ENCODE data around the gene ENOX1.

ENOX1 gene

GRCh38 chr13:43596924-43597598, 189.7 kb downstream of the ENOX1 start:
- H3K27ac Mint-ChIP-seq: no peak overlapping the region
- no peaks in the 10 kb centered on the region for H3K9me3 Mint-ChIP-seq
- DNase-seq: no peak
- H3K4me1 Mint-ChIP-seq (ENCODE audit: low read depth): peaks cover 10% of the 10 kb centered on the region
- no peaks in the 10 kb centered on the region for H3K36me3 Mint-ChIP-seq (ENCODE audit: low read depth)
- no peaks in the 10 kb centered on the region for H3K27me3 Mint-ChIP-seq
- H3K4me3 Mint-ChIP-seq: no peak overlapping the region

DNA sequence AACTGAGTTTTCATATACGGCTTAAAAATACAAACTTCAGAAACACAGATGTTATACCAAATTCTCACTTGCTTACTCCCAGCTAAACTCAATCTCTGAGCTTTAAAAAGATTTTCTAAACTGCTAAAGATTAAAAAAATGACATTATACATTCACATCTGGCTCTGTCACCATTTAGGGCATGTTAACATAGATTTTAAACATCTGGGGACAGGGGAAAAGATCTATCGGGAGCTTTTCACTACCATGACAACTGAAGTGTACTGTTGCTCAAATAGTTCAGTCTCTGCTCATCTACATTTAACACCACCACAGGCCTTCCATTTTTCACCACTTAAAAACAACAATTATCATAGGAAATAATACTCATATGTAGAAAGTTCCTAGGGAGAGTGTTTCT, 190.8 kb downstream of the ENOX1 start:
- H3K27me3 Mint-ChIP-seq: no peaks in the 10 kb centered on the region
- no peaks in the 10 kb centered on the region for H3K9me3 Mint-ChIP-seq
- peaks cover 10% of the 10 kb centered on the region for H3K4me1 Mint-ChIP-seq (ENCODE audit: low read depth)
- no peak overlapping the region for H3K27ac Mint-ChIP-seq
- no peaks in the 10 kb centered on the region for H3K36me3 Mint-ChIP-seq (ENCODE audit: low read depth)
- no peak for DNase-seq
- no peak overlapping the region for H3K4me3 Mint-ChIP-seq

DNA sequence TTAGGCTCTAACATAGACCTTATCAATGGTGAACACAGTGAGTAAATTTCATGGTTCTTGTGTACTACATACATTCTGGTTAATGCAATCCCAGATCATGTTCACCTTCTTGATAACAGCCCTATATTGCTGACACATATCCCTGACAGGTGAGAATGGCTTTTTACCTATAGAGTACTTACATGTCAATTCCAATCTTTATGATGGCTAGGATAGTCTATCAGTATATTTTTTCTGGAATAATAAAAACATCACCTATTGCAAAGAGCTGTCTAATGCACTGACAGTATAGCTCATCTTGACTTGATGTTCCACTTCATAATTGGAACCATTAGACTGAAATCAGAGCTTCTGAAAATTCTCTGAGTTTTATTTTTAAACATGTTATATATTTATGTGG, 199.4 kb downstream of the ENOX1 start:
- Mint-ChIP-seq H3K9me3 (no peaks in the 10 kb centered on the region), H3K27me3 (peaks cover 13% of the 10 kb centered on the region), H3K4me3 (no peak overlapping the region), H3K27ac (no peak overlapping the region), H3K4me1 (ENCODE audit: low read depth) (no peaks in the 10 kb centered on the region), H3K36me3 (ENCODE audit: low read depth) (no peaks in the 10 kb centered on the region)
- DNase-seq: no peak

DNA sequence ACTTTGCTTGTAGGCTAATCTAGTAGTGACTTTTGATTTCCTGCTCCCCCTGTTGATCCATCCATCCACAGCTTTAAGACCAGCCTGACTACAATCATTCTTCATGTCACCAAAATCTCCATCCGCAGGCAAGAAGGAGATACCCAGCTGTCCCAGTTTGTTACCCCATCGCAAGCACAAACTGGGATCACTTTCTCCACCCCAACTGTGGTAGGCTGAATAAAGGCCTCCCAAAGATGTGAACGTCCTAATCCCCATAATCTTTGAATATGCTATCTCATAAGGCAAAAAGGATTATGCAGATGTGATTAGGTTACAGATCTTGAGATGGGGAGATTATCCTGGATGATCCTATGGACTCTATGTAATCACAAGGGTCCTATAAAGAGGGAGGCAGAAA, 202.0 kb downstream of the ENOX1 start:
- Mint-ChIP-seq H3K9me3 (no peaks in the 10 kb centered on the region), H3K36me3 (ENCODE audit: low read depth) (no peaks in the 10 kb centered on the region), H3K4me3 (no peak overlapping the region), H3K27me3 (peaks cover 15% of the 10 kb centered on the region), H3K27ac (no peak overlapping the region), H3K4me1 (ENCODE audit: low read depth) (no peaks in the 10 kb centered on the region)
- DNase-seq: no peak

DNA sequence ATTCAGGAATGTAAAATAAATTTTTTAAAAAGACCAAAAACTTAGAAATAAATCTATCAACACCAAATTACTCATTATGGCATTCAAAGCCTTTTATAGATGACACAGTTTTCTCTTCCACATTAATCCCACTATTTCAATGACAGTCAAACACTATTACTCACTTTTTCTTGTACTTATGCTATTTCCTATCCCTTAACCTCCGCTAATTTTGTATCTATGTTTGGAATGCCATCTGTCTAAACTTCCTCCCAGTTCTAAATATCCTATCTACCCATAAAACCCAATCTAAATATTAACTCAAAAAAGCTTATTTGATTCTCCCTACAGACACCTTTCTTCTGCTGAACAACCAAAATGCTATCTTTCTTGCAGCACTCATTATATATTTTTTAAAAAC, 203.5 kb downstream of the ENOX1 start:
- no peak for DNase-seq
- Mint-ChIP-seq H3K4me1 (ENCODE audit: low read depth) (no peaks in the 10 kb centered on the region), H3K27me3 (peaks cover 12% of the 10 kb centered on the region), H3K36me3 (ENCODE audit: low read depth) (no peaks in the 10 kb centered on the region), H3K27ac (no peak overlapping the region), H3K9me3 (no peaks in the 10 kb centered on the region), H3K4me3 (no peak overlapping the region)

DNA sequence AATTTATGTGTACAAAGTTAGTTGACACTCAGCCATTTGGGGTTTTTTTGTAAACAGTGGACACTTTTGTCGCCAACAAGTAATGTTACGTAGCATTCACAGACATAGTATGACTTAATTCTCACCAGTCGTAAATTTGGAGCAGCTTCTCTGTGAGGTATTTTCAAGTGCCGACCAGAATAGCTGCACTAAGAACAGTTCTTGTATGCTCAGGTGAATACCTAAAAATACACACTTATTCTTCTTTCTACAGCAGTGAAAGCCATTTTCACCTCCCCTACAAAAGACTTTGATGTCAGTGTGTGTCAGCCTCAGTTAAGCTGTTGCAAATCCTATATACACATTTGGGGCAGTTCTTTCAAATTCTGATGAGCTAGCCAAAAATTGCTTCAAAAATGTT, 206.5 kb downstream of the ENOX1 start:
- Mint-ChIP-seq H3K27me3 (peaks cover 13% of the 10 kb centered on the region), H3K36me3 (ENCODE audit: low read depth) (no peaks in the 10 kb centered on the region), H3K4me3 (no peak overlapping the region), H3K9me3 (peaks cover 2% of the 10 kb centered on the region), H3K27ac (no peak overlapping the region), H3K4me1 (ENCODE audit: low read depth) (no peaks in the 10 kb centered on the region)
- DNase-seq: no peak

DNA sequence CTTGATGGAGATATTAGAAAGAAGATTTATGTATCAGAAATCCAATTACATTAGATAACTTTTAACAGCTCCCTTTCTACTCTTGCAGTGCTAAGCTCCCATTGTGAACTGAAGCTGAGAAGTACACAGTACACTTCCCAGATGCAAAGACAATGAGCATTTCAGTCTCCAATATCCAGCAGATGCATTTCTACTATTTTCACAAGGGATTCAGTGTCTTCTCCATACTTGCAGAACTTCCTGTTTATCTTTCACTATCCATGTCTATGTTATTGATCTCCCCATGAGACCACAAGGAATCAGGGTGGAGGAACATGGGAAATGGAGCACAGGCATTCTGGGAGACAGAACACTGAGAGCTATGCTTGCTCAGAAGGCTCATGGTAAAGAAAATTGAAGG, 207.5 kb downstream of the ENOX1 start:
- H3K36me3 Mint-ChIP-seq (ENCODE audit: low read depth): no peaks in the 10 kb centered on the region
- H3K4me3 Mint-ChIP-seq: no peak overlapping the region
- H3K9me3 Mint-ChIP-seq: peaks cover 2% of the 10 kb centered on the region
- H3K27ac Mint-ChIP-seq: no peak overlapping the region
- no peak for DNase-seq
- peaks cover 16% of the 10 kb centered on the region for H3K27me3 Mint-ChIP-seq
- peaks cover 3% of the 10 kb centered on the region for H3K4me1 Mint-ChIP-seq (ENCODE audit: low read depth)

GRCh38 chr13:43574605-43575004, 212.2 kb downstream of the ENOX1 start:
- Mint-ChIP-seq H3K36me3 (ENCODE audit: low read depth) (no peaks in the 10 kb centered on the region), H3K4me1 (ENCODE audit: low read depth) (peaks cover 3% of the 10 kb centered on the region), H3K27me3 (peaks cover 16% of the 10 kb centered on the region), H3K27ac (no peak overlapping the region), H3K4me3 (no peak overlapping the region), H3K9me3 (peaks cover 2% of the 10 kb centered on the region)
- no peak for DNase-seq

- Mint-ChIP-seq H3K4me3 (no peak overlapping the region), H3K27me3 (peaks cover 16% of the 10 kb centered on the region), H3K4me1 (ENCODE audit: low read depth) (peaks cover 3% of the 10 kb centered on the region), H3K36me3 (ENCODE audit: low read depth) (no peaks in the 10 kb centered on the region), H3K9me3 (peaks cover 2% of the 10 kb centered on the region), H3K27ac (no peak overlapping the region)
- DNase-seq: no peak
Measured at GRCh38 chr13:43573802-43574514, 212.8 kb downstream of the ENOX1 start.

GRCh38 chr13:43573361-43573740, 213.4 kb downstream of the ENOX1 start:
- Mint-ChIP-seq H3K27ac (no peak overlapping the region), H3K9me3 (peaks cover 2% of the 10 kb centered on the region), H3K4me3 (no peak overlapping the region), H3K36me3 (ENCODE audit: low read depth) (no peaks in the 10 kb centered on the region), H3K4me1 (ENCODE audit: low read depth) (peaks cover 3% of the 10 kb centered on the region), H3K27me3 (peaks cover 16% of the 10 kb centered on the region)
- no peak for DNase-seq

GRCh38 chr13:43572656-43573360, 214.0 kb downstream of the ENOX1 start:
- H3K27me3 Mint-ChIP-seq: peaks cover 16% of the 10 kb centered on the region
- DNase-seq: no peak
- no peak overlapping the region for H3K4me3 Mint-ChIP-seq
- H3K36me3 Mint-ChIP-seq (ENCODE audit: low read depth): no peaks in the 10 kb centered on the region
- H3K9me3 Mint-ChIP-seq: peaks cover 2% of the 10 kb centered on the region
- H3K27ac Mint-ChIP-seq: no peak overlapping the region
- H3K4me1 Mint-ChIP-seq (ENCODE audit: low read depth): peaks cover 3% of the 10 kb centered on the region

DNA sequence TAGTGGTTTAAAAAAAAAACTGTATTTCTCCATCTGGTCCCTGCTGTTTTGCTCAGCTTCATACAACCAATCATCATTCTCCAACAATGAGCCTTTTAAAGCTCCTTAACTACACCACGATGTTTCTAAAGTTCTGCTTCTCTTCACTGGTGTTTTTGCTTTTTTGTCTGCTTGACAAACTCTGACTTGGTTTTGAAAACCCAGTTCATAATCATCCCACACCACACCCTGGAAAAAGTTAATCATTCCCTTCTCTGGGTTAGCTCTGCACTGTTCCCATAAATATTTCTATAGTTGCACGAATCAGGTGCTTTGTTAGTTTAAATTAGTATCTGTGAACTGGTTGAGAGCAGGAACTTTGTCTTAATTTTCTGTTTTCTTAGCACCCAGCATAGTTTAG, 217.1 kb downstream of the ENOX1 start:
- H3K27me3 Mint-ChIP-seq: peaks cover 9% of the 10 kb centered on the region
- H3K4me1 Mint-ChIP-seq (ENCODE audit: low read depth): peaks cover 2% of the 10 kb centered on the region
- H3K9me3 Mint-ChIP-seq: no peaks in the 10 kb centered on the region
- no peak for DNase-seq
- no peak overlapping the region for H3K27ac Mint-ChIP-seq
- H3K36me3 Mint-ChIP-seq (ENCODE audit: low read depth): no peaks in the 10 kb centered on the region
- no peak overlapping the region for H3K4me3 Mint-ChIP-seq

DNA sequence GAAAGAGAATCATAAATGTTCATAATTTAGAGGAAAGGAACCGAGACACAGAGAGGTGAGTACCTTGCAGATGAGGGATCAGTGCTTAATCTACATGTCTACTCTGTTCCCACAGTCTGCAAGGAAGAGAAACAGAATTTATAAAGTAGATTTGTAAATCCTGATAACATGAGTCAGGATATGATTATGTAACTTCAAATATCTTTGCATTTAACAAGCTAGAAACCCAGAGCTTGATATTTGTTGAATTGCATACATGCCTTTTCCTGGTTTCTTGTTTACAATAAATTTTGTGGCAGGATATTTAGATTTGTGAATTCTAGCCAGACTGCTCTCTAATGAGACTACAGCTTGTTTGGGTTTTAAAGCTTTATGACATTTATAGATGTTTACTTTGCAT, 219.2 kb downstream of the ENOX1 start:
- H3K36me3 Mint-ChIP-seq (ENCODE audit: low read depth): no peaks in the 10 kb centered on the region
- H3K27me3 Mint-ChIP-seq: peaks cover 9% of the 10 kb centered on the region
- DNase-seq: no peak
- no peak overlapping the region for H3K27ac Mint-ChIP-seq
- H3K4me3 Mint-ChIP-seq: no peak overlapping the region
- H3K4me1 Mint-ChIP-seq (ENCODE audit: low read depth): no peaks in the 10 kb centered on the region
- H3K9me3 Mint-ChIP-seq: no peaks in the 10 kb centered on the region

DNA sequence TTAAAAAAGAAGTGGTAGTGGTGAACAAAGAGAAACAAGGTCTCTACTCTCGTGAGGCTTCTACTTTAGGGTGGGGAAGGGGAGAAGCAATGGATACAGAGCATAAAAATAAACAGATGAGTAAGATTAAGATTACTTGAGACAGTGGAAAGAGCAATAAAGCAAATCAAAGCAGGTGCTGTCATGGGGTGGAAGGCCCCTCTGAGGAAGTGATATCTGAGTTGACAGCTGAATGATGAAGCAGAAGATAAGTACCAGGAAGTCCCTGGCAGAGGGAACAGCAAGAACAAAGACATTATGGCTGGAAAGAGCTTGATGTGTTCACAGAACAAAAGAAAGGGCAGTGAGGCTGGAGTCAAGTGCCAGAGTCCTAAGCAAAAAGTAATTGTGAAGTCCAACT, 221.8 kb downstream of the ENOX1 start:
- H3K4me3 Mint-ChIP-seq: no peak overlapping the region
- no peaks in the 10 kb centered on the region for H3K9me3 Mint-ChIP-seq
- H3K36me3 Mint-ChIP-seq (ENCODE audit: low read depth): no peaks in the 10 kb centered on the region
- H3K4me1 Mint-ChIP-seq (ENCODE audit: low read depth): no peaks in the 10 kb centered on the region
- no peak for DNase-seq
- peaks cover 3% of the 10 kb centered on the region for H3K27me3 Mint-ChIP-seq
- no peak overlapping the region for H3K27ac Mint-ChIP-seq

GRCh38 chr13:43561081-43561480, 225.7 kb downstream of the ENOX1 start:
- no peak for DNase-seq
- no peak overlapping the region for H3K27ac Mint-ChIP-seq
- H3K9me3 Mint-ChIP-seq: no peaks in the 10 kb centered on the region
- H3K4me1 Mint-ChIP-seq (ENCODE audit: low read depth): no peaks in the 10 kb centered on the region
- H3K27me3 Mint-ChIP-seq: peaks cover 3% of the 10 kb centered on the region
- no peak overlapping the region for H3K4me3 Mint-ChIP-seq
- no peaks in the 10 kb centered on the region for H3K36me3 Mint-ChIP-seq (ENCODE audit: low read depth)

Measured in activated T-cell treated with anti-CD3 and anti-CD28 coated beads, Interleukin-2, amount 50 U/mL, for 24 hours (primary cell).